ENCODE results near the gene GUK1.

DNA sequence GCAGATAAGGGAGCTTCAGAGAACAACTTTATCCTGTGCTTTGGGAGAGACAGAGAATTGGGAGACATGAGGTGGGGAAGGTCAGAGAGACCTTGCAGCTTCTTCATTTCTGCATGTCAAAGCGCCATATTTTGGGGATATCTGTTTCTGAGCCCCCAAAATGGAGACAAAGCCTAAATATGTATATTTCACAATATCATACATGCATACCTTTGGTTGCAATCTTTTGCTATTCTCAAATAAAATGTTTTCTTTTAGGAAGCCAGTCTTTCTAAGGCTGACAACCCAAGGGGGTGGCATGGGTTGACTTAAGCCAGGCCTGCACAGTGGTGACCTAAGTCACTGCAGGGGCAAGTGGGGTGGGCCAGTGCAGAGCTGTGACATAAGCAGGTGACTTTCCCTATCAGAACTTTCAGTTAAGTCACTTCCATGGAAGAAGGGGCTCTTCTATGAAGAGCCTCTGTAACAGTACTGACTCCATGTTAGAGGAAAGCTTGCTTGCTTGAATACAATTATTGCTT, 17.1 kb upstream of the GUK1 start:
- TF ChIP-seq, protein P1, sequence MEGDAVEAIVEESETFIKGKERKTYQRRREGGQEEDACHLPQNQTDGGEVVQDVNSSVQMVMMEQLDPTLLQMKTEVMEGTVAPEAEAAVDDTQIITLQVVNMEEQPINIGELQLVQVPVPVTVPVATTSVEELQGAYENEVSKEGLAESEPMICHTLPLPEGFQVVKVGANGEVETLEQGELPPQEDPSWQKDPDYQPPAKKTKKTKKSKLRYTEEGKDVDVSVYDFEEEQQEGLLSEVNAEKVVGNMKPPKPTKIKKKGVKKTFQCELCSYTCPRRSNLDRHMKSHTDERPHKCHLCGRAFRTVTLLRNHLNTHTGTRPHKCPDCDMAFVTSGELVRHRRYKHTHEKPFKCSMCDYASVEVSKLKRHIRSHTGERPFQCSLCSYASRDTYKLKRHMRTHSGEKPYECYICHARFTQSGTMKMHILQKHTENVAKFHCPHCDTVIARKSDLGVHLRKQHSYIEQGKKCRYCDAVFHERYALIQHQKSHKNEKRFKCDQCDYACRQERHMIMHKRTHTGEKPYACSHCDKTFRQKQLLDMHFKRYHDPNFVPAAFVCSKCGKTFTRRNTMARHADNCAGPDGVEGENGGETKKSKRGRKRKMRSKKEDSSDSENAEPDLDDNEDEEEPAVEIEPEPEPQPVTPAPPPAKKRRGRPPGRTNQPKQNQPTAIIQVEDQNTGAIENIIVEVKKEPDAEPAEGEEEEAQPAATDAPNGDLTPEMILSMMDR (IDR thresholded peaks at IDR 0.05) = no peak
- no peak for TF ChIP-seq POLR2A (IDR thresholded peaks at IDR 0.05)
- TF ChIP-seq EP300 (IDR thresholded peaks at IDR 0.05; ENCODE audit: low read depth) = no peak
- no peak for TF ChIP-seq POLR2AphosphoS5 (IDR thresholded peaks at IDR 0.05)
